KMS-11 (cell line): ENCODE measurements around the gene HDAC3.
A peak's percentile ranks its signal among the peaks of the same experiment; 100 is the strongest.

Experiments
- H2AFZ ChIP-seq: fragments of 200-600 bp; sonication (generic); 2 replicates; pipeline ENCODE4 v1.6.1; 2016; ENCODE audit warnings: antibody characterized with exemption, mixed run types, low read depth
- H3K27ac ChIP-seq: fragments of 200-600 bp; sonication (generic); 2 replicates; pipeline ENCODE4 v1.6.1; 2016; ENCODE audit warnings: mild to moderate bottlenecking, mixed run types
- H3K27me3 ChIP-seq: fragments of 200-600 bp; sonication (generic); 2 replicates; pipeline ENCODE4 v1.6.1; 2017; ENCODE audit warnings: mild to moderate bottlenecking, low read depth, mixed run types, moderate library complexity; ENCODE audit not compliant: insufficient read depth
- H3K36me3 ChIP-seq: fragments of 200-600 bp; sonication (generic); 2 replicates; pipeline ENCODE4 v1.6.1; 2017; ENCODE audit warnings: mild to moderate bottlenecking, mixed run types; ENCODE audit not compliant: insufficient read depth
- H3K4me1 ChIP-seq: fragments of 200-600 bp; sonication (generic); 2 replicates; pipeline ENCODE4 v1.6.1; 2016; ENCODE audit warnings: mild to moderate bottlenecking, low read depth, mixed run types; ENCODE audit not compliant: poor library complexity, severe bottlenecking
- H3K4me2 ChIP-seq: fragments of 200-600 bp; sonication (generic); 2 replicates; pipeline ENCODE4 v1.7.0; 2016; ENCODE audit warnings: mild to moderate bottlenecking, mixed run types
- H3K4me3 ChIP-seq: fragments of 200-600 bp; sonication (generic); IDR thresholded peaks from 2 replicates; pipeline ENCODE4 v1.6.1; 2017; ENCODE audit warnings: low read depth, low read length, mixed read lengths; ENCODE audit not compliant: insufficient read depth
- H3K79me2 ChIP-seq: fragments of 200-600 bp; sonication (generic); 2 replicates; pipeline ENCODE4 v1.6.1; 2016; ENCODE audit warnings: low read depth, mixed run types; ENCODE audit not compliant: insufficient read depth
- H3K9ac ChIP-seq: fragments of 200-600 bp; sonication (generic); 2 replicates; pipeline ENCODE4 v1.6.1; 2016; ENCODE audit warnings: mild to moderate bottlenecking, mixed run types
- H4K20me1 ChIP-seq: fragments of 200-600 bp; sonication (generic); 2 replicates; pipeline ENCODE4 v1.6.1; 2016; ENCODE audit warnings: mild to moderate bottlenecking, mixed run types; ENCODE audit not compliant: insufficient read depth
- TF ChIP-seq, protein P1 (sequence below): fragments of 200-600 bp; sonication (generic); conservative IDR thresholded peaks from 2 replicates; pipeline ENCODE4 v1.6.1; 2017; ENCODE audit warnings: low read depth, mild to moderate bottlenecking, antibody characterized with exemption, low read length, moderate library complexity, mixed read lengths

HDAC3 gene

DNA sequence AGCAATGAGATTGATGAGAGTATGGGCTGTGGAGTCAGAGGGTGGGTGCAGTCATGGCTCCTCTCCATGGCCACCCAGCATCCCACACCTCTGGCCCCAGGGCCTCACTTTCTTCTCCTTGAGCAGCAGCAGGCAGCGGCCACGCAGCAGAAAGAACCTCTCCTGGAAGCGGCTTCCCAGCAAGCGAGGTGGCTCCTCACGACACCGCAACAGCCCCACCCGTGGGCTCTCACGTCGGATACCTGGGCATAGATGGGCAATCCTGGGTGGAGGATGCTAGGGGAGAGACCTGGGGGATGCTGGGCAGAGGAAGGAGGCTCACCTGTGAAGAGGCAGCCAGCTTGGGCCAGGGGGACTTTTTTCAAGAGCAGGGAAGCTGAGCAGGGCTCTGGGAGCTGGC is 19.7 kb upstream of the HDAC3 start:
- Histone ChIP-seq H3K79me2 (no peaks in the 10 kb centered on the region), H2AFZ (no peak overlapping the region), H3K4me3 (no peak overlapping the region), H3K9ac (no peak overlapping the region), H3K4me2 (no peak overlapping the region), H3K27me3 (no peaks in the 10 kb centered on the region; the same call in 1 of the 2 replicates), H3K27ac (no peak overlapping the region), H3K4me1 (peaks cover 4% of the 10 kb centered on the region), H4K20me1 (no peaks in the 10 kb centered on the region), H3K36me3 (no peaks in the 10 kb centered on the region)
- TF ChIP-seq, protein P1, sequence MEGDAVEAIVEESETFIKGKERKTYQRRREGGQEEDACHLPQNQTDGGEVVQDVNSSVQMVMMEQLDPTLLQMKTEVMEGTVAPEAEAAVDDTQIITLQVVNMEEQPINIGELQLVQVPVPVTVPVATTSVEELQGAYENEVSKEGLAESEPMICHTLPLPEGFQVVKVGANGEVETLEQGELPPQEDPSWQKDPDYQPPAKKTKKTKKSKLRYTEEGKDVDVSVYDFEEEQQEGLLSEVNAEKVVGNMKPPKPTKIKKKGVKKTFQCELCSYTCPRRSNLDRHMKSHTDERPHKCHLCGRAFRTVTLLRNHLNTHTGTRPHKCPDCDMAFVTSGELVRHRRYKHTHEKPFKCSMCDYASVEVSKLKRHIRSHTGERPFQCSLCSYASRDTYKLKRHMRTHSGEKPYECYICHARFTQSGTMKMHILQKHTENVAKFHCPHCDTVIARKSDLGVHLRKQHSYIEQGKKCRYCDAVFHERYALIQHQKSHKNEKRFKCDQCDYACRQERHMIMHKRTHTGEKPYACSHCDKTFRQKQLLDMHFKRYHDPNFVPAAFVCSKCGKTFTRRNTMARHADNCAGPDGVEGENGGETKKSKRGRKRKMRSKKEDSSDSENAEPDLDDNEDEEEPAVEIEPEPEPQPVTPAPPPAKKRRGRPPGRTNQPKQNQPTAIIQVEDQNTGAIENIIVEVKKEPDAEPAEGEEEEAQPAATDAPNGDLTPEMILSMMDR = no peak

DNA sequence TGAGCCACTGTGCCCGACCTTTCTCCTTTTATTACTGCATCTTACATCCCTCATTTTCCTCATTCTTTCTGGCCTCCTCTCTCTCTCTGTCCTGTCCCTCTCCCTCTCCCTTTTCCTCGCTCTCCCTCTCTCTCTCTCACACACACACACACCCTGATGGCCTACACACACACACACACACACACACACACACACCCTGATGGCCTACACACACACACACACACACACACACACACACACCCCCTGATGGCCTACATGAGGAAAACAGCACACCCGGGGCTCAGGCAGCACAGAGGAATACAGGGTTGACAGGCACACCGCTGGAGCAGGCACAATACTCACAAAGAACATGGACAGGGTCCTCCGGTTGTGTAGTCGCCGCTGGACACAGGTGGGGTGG is 18.4 kb upstream of the HDAC3 start:
- no peaks in the 10 kb centered on the region for H3K36me3 ChIP-seq
- no peak overlapping the region for H3K9ac ChIP-seq
- H3K27ac ChIP-seq = no peak overlapping the region
- H3K4me2 ChIP-seq = no peak overlapping the region
- no peaks in the 10 kb centered on the region for H4K20me1 ChIP-seq
- H3K27me3 ChIP-seq = no peaks in the 10 kb centered on the region; the same call in 1 of the 2 replicates
- TF ChIP-seq, protein P1 = no peak
- H2AFZ ChIP-seq = no peak overlapping the region
- H3K4me1 ChIP-seq = peaks cover 4% of the 10 kb centered on the region
- H3K4me3 ChIP-seq = no peak overlapping the region
- H3K79me2 ChIP-seq = no peaks in the 10 kb centered on the region

DNA sequence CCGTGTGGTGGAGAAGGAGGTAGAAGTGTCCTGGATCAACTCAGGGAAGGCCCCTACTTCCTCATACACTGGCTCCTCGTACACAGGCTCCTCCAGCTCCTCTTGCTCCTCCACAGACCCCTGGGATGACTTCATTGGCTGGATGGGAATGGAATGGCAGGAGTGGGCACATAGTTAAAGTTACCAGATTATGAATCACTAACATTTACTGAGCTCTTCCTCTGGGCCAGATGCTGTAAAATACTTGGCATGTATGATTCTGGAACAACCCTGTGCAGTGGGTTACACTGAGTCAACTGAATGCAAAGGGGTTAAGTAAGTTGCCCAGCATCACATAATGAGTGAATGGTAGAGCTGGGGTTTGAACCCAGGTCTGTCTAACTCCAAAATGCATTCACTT is 17.6 kb upstream of the HDAC3 start:
- Histone ChIP-seq H3K9ac (no peak overlapping the region), H3K79me2 (no peaks in the 10 kb centered on the region), H3K27ac (no peak overlapping the region), H3K4me2 (no peak overlapping the region), H3K27me3 (no peaks in the 10 kb centered on the region; the same call in 1 of the 2 replicates), H3K36me3 (no peaks in the 10 kb centered on the region), H3K4me1 (peaks cover 4% of the 10 kb centered on the region), H2AFZ (no peak overlapping the region), H4K20me1 (no peaks in the 10 kb centered on the region), H3K4me3 (no peak overlapping the region)
- TF ChIP-seq, protein P1 = no peak

DNA sequence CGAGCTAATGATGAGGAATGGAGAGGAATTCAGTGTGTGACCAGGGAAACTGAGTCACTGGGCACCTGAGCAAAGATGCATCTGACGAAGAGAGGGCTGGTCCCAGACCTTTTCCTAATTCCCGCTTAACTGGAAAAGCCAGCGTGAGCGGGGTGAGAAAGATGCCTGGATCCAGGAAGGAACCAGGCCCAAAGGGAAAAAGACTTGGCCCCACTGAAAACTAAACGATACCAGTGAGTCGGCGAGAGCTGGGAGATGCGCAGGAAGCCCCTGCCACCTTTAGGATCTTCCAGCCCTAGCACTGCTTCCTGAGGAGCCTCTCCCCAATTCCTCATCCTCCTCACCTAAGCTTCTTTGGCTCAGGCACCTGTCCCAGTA is 15.1 kb upstream of the HDAC3 start:
- H3K4me3 ChIP-seq = no peak overlapping the region
- no peaks in the 10 kb centered on the region for H3K27me3 ChIP-seq
- no peak overlapping the region for H3K27ac ChIP-seq
- peak overlapping the region; percentile 35; the same call in 1 of the 2 replicates for H3K9ac ChIP-seq
- H3K79me2 ChIP-seq = no peaks in the 10 kb centered on the region
- peak overlapping the region; percentile 60 for H2AFZ ChIP-seq
- no peaks in the 10 kb centered on the region for H4K20me1 ChIP-seq
- H3K36me3 ChIP-seq = no peaks in the 10 kb centered on the region
- H3K4me1 ChIP-seq = peaks cover 4% of the 10 kb centered on the region
- TF ChIP-seq, protein P1 = no peak
- H3K4me2 ChIP-seq = peak overlapping the region; percentile 48
